DOHH2 (cell line): Measurements from ENCODE around the gene STAT5B.

ENCODE experiments used
- CTCF ChIP-seq: fragments of 200-600 bp; sonication (generic); IDR thresholded peaks from one replicate; pipeline ENCODE4 v1.5.1; 2014; ENCODE audit warnings: antibody characterized with exemption, mild to moderate bottlenecking, low read depth, low read length; ENCODE audit not compliant: poor library complexity, severe bottlenecking
- EZH2phosphoT487 ChIP-seq: fragments of 200-600 bp; sonication (generic); IDR thresholded peaks from 2 replicates; pipeline ENCODE4 v1.6.1; 2017; ENCODE audit warnings: borderline replicate concordance, mild to moderate bottlenecking, antibody characterized with exemption, low read length, moderate library complexity, mixed read lengths

- no peak for TF ChIP-seq CTCF
- TF ChIP-seq EZH2phosphoT487, result no peak
Measured at GRCh38 chr17:42200706-42201457, 75.3 kb downstream of the STAT5B start.
